Iris pigment epithelial cell (primary cell): Measurements from ENCODE around the gene CERK.
A peak's percentile ranks its signal among the peaks of the same experiment; 100 is the strongest.

Experiments
- DNase-seq: peaks from one replicate; pipeline ENCODE4 v3.0.0-alpha.2; 2011; ENCODE audit warnings: low read depth

Gene CERK

GRCh38 chr22:46764779-46765485 is 26.9 kb upstream of the CERK start:
- no peak for DNase-seq

DNA sequence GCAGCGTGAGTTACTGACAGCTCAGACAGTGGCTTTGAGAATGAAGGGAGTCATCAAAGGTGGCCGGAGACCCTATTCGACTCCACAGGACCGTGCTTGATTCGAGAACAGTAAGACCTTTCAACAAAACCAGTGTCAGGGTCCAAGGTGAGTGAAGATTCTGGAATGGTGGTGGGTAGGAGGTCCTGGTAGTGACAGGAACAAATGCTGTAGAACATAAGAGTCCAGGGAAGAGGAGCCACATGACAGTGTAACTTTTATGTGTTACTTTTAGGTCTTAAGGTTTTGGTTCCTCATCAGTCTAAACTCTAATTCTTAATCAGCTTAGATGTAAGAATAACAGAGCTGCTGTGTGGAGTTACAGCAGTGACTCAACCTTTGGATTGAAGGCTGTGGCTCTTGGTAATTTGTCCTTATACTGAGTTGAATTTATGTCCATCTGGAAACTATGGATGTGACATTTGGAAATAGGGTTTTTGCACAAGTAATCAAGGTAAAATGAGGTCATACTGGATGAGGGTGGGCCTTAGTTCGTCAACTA is 26.2 kb upstream of the CERK start:
- DNase-seq, result peak; percentile 38

- DNase-seq, result peak; percentile 28
These were observed 25.1 kb upstream of the CERK start for GRCh38 chr22:46763051-46763705.

DNA sequence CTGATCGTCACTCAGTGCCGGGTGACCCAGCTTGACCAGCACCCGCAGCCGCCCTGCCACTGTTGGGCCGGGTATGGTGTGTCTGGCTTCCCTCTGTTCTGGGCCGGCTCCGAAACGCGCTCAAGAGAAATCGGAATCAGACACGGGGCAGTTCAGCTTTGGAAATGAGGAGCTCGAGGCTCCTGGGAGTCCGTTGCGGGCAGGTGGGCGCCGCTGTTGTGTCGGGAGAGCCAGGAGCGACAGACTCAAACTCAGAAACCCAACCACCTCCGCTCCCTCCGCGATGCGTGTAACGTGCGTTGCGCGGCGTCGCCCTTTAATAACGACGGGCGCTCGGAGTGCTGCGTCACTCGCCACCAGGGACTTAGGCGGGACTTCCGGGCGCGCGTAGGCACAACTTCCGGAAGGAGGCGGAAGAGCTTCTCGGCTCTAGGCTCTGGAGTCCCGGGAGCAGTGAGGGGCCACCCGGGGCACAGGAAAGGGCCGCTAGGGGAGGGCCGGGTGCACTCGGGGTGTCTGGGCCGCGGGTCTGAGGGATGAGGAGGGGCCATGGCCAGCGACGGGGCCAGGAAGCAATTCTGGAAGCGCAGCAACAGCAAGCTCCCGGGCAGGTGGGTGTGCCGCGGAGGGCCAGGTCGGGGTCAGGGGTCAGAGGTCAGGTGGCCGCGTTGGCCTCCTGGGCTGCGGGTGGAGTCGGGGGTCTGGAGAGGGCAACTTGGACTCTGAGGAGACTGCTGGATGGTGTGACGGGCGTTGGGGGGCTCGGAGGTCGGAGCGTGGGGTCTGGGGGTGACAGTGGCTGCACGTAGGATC is 24.4 kb upstream of the CERK start, which contains the start of gene TBC1D22A:
TBC1D22A (plus strand) TSS at position 413 of the 813 bp plus-strand sequence; CDS start at position 550, 137 bp downstream.
- DNase-seq, result peak; percentile 96

DNA sequence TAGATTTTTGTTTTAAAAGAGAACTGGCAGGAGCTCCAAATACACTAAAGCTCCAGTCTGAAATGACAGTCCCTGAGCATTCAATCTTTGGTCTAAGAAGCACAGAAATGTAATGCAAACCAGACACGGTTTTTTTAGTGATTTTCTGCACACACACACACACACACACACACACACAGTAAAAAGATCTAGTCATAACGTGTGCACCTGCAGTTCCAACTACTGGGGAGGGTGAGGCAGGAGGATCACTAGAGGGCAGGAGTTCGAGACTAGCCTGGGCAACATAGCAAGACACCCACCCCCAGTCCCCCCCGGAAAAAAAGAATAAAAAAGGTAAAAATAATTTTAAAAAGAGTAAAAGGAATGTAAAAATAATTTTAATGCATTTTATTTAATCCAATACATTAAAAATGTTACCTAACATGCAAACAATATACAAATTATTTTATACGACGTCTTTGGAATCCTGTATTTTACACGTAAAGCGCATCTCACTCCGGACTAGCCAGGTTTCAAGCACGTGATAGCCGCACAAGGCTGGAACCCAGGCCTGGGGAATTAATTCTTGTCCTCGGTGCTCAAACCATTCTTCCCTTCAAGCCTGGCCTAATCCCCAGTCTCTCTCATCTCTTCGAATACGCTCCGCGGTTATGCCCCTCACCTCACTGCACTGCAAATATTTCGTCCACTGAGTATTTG is 23.6 kb upstream of the CERK start:
- DNase-seq, result no peak

GRCh38 chr22:46761017-46761416 is 23.0 kb upstream of the CERK start:
- DNase-seq, result no peak

DNA sequence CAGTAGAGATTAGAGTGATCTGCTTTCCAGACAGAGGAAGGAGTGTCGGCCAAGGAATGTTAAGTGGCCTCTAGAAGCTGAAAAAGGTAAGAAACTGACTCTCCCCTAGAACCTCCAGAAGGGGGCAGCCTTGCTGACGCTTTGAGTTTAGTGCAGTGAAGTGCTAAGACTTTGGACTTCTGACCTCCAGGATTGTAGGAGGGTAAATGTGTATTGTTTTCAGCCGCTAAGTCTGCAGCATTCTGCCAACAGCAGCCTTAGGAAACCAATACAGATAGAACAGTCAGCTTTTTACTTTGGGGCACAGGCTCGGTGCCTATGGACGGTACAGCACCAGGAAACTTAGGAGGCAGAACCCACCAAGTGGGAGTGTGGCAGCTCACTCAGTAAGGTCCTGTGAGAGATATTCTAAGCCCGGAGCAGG is 20.8 kb upstream of the CERK start:
- peak; percentile 70 for DNase-seq

GRCh38 chr22:46758121-46758520 is 20.1 kb upstream of the CERK start:
- DNase-seq, result no peak

DNA sequence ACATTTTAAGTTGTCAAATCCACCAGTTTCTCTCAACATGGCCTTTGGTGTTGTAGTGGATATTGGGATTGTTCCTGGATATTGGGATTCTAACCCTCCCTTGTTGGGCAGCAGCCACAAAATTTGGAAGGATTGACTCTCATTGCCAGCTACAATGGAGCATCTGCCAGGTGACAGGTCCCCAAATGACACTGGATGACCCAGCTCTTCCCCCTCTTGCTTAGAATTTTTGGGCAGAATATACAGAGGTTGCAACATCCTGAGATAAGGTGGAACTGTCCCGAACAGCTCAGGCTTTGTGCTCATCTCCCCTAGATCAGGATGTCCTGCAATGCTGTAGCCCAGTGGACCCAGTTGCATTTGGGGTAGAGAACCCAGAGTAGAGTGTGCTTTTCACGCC is 19.1 kb upstream of the CERK start:
- no peak for DNase-seq

DNA sequence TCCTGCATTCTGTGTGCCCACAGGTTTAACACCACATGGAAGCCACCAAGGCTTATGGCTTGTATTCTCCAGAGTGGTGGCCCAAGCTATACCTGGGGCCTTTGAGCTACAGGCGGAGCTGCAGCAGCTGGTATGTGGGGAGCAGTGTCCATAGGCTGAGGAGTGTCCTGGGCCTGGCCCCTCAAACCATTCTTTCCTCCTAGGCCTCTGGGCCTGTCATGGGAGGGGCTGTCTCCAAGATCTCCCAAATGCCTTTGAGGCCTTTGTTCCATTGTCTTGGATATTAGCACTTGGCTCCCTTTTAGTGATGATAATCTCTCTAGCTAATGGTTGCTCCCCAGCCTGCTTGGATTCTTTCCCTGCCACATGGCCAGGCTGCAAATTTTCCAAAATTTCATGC is 18.0 kb upstream of the CERK start:
- no peak for DNase-seq

GRCh38 chr22:46755525-46755924 is 17.5 kb upstream of the CERK start:
- DNase-seq, result no peak

GRCh38 chr22:46754826-46755225 is 16.8 kb upstream of the CERK start:
- DNase-seq, result no peak

GRCh38 chr22:46754110-46754799 is 16.2 kb upstream of the CERK start:
- DNase-seq, result peak; percentile 98

DNA sequence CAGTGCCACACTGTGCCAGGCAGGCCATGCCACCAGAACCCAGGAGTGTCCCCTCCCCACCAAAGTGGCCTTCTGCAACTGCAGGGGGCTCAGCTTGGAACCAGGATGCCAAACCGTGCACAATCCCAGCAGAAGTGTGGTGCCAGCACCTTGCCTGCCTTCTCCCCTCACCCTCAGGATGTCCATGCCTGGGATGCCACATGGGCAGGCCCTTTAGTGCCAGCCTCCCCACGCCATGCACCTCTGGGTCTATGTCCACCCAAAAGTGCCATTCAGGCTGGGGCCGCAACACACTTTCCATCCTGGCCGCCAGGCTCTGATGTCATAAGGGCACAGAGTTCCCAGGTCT is 15.7 kb upstream of the CERK start:
- no peak for DNase-seq

GRCh38 chr22:46753360-46753759 is 15.3 kb upstream of the CERK start:
- no peak for DNase-seq

DNA sequence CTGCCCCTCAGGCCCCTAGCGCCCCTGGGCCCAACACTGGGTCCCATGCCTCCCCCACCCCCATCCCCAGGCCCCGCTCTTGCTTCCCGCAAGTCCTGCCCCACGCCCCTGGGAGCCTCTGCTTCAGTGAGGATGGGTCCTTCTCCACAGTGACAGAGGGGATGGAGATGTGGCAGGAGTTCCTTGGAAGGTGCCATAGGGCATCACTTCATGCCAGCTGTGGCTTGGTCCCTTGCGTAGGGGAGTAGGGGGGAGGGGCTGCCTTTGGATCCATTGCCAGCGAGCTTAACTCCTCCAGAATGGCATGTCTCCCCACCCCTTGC is 14.9 kb upstream of the CERK start:
- DNase-seq, result no peak

GRCh38 chr22:46752286-46752987 is 14.4 kb upstream of the CERK start:
- no peak for DNase-seq

GRCh38 chr22:46750863-46751443 is 12.9 kb upstream of the CERK start:
- no peak for DNase-seq

- DNase-seq, result no peak
These were observed 12.4 kb upstream of the CERK start for GRCh38 chr22:46750530-46750800.

DNA sequence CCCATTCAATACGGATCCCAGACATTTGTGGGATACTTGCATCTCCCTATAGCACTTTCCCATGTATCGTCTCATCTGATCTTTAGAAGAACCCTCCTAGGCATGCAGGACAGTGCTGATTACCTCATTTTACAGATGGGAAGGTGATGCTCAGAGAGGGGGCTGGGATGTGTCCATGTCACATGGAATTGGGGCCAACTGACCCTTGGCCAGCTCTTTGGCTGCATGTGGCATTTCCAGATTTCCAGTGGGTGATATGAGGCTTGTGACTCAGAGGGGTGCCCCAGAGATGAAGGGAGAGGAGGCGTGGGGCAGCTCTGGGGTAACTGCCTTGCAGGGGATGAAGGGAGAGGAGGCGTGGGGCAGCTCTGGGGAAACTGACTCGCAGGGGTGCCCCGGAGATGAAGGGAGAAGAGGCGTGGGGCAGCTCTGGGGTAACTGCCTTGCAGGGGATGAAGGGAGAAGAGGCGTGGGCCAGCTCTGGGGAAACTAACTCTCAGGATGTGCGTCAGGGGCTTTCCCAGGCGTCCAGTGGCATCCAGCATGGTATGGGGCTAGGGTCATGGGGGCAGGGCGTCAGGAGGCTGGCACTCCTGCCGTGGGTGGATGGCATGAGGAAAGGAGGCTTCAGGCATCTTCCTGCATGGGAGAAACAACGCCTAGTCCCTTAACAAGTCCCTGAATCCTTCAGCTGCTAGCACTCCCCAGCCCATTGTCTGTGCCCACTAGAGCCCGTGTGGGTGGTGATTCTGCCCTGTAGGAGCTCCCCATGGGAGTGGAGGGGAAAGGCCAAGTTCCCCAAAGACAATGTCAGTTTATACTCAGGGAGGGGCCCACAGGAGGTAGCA is 11.9 kb upstream of the CERK start:
- DNase-seq, result no peak
